LNCaP clone FGC (cell line): Measurements from ENCODE around the gene RCOR2.

Experiments
- DNase-seq: peaks from one replicate; pipeline ENCODE4 v3.0.0-alpha.2; 2011; ENCODE audit warnings: low read depth
- H3K4me3 ChIP-seq: 2 replicates; pipeline ENCODE4 v1.5.1; 2011; ENCODE audit warnings: mild to moderate bottlenecking, low read depth, low read length, control low read depth
- CTCF ChIP-seq: IDR thresholded peaks from 2 replicates; pipeline ENCODE4 v1.5.1; 2012; ENCODE audit warnings: mild to moderate bottlenecking; ENCODE audit not compliant: control insufficient read depth, insufficient read depth; ENCODE audit errors: extremely low read depth

RCOR2 gene

GRCh38 chr11:63923319-63923718 lies 6.4 kb upstream of the RCOR2 start:
- DNase-seq, result no peak
- H3K4me3 ChIP-seq, result no peak overlapping the region
- TF ChIP-seq CTCF, result no peak

GRCh38 chr11:63922673-63923192 lies 5.8 kb upstream of the RCOR2 start:
- no peak overlapping the region for H3K4me3 ChIP-seq
- DNase-seq, result no peak
- no peak for TF ChIP-seq CTCF

GRCh38 chr11:63920939-63921417 lies 4.0 kb upstream of the RCOR2 start:
- DNase-seq, result no peak
- no peak for TF ChIP-seq CTCF
- H3K4me3 ChIP-seq, result no peak overlapping the region

GRCh38 chr11:63920126-63920938 lies 3.4 kb upstream of the RCOR2 start:
- no peak overlapping the region for H3K4me3 ChIP-seq
- no peak for DNase-seq
- TF ChIP-seq CTCF, result no peak

GRCh38 chr11:63919267-63920125 lies 2.5 kb upstream of the RCOR2 start:
- no peak for TF ChIP-seq CTCF
- DNase-seq, result no peak
- no peak overlapping the region for H3K4me3 ChIP-seq

- no peak overlapping the region for H3K4me3 ChIP-seq
Measured at GRCh38 chr11:63918507-63919191, 1.7 kb upstream of the RCOR2 start.

More at GRCh38 chr11:63918507-63919191, 1.7 kb upstream of the RCOR2 start:
- no peak for DNase-seq
- TF ChIP-seq CTCF, result no peak
